GM19468 (cell line): ENCODE data around the gene SIGLEC12.
"Not testable (repeated sequence)": the region's sequence is repeated elsewhere in the genome, so short reads cannot be mapped to it uniquely, and the experiment has no call there.

ENCODE experiments used
- ATAC-seq: cut with Tn5 transposase; IDR thresholded peaks from one replicate; pipeline ENCODE4 v1.9.1; 2021; ENCODE audit warnings: mild to moderate bottlenecking, moderate library complexity, moderate number of reproducible peaks; ENCODE audit not compliant: unreplicated experiment; ENCODE audit errors: extremely low read depth

SIGLEC12 gene

GRCh38 chr19:51488491-51488890 lies 13.1 kb downstream of the SIGLEC12 start:
- no peak for ATAC-seq

- no peak for ATAC-seq
These were observed 15.5 kb downstream of the SIGLEC12 start for GRCh38 chr19:51485960-51486660.

- ATAC-seq = no peak
These were observed 21.0 kb downstream of the SIGLEC12 start for GRCh38 chr19:51480590-51480989.

- no peak for ATAC-seq
These were observed 21.9 kb downstream of the SIGLEC12 start for GRCh38 chr19:51479531-51480331.

- no peak for ATAC-seq
These were observed 23.0 kb downstream of the SIGLEC12 start, which contains the start of gene CEACAM18 for GRCh38 chr19:51478381-51479234. CEACAM18 (plus strand) TSS chr19:51478539.

GRCh38 chr19:51477344-51477743 lies 24.3 kb downstream of the SIGLEC12 start:
- ATAC-seq = no peak

GRCh38 chr19:51476164-51476563 lies 25.4 kb downstream of the SIGLEC12 start:
- no peak for ATAC-seq

- no peak for ATAC-seq
These were observed 28.4 kb downstream of the SIGLEC12 start for GRCh38 chr19:51473009-51473707.

GRCh38 chr19:51472607-51473006 lies 29.0 kb downstream of the SIGLEC12 start:
- no peak for ATAC-seq

GRCh38 chr19:51471527-51471926 lies 30.1 kb downstream of the SIGLEC12 start:
- no peak for ATAC-seq

- ATAC-seq = no peak
These were observed 30.6 kb downstream of the SIGLEC12 start for GRCh38 chr19:51470966-51471365.

- no peak for ATAC-seq
These were observed 32.0 kb downstream of the SIGLEC12 start for GRCh38 chr19:51469629-51470028.

GRCh38 chr19:51469162-51469561 lies 32.4 kb downstream of the SIGLEC12 start:
- ATAC-seq = no peak

- no peak for ATAC-seq
These were observed 33.1 kb downstream of the SIGLEC12 start for GRCh38 chr19:51468545-51468920.

GRCh38 chr19:51467864-51468544 lies 33.6 kb downstream of the SIGLEC12 start:
- ATAC-seq = no peak

GRCh38 chr19:51466723-51467122 lies 34.9 kb downstream of the SIGLEC12 start:
- no peak for ATAC-seq

GRCh38 chr19:51463976-51464581 lies 37.5 kb downstream of the SIGLEC12 start:
- not testable (repeated sequence) for ATAC-seq

- no peak for ATAC-seq
These were observed 38.9 kb downstream of the SIGLEC12 start for GRCh38 chr19:51462681-51463080.

GRCh38 chr19:51462276-51462675 lies 39.3 kb downstream of the SIGLEC12 start:
- no peak for ATAC-seq
